ENCODE data around the gene AQP9.

DNA sequence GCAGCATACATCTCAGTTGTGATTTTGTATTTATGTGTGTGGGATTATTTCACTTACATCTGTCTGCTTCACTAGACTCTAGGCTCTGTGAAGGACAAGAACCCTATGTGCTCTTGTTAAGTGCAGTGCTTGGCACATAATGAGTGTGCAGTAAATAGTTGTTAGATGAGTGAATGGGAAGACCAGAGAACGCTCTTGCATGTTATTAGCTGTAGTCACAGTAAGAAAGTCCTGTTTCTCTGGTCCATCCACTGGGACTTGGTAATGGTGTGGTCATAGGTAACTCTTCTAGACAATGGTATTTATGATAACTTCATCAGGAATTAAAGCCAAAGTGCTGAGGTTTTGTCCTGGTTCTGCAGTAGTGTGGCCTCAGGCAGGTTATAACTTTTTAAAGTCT, 1.4 kb upstream of the AQP9 start:
- TF ChIP-seq, protein P1, sequence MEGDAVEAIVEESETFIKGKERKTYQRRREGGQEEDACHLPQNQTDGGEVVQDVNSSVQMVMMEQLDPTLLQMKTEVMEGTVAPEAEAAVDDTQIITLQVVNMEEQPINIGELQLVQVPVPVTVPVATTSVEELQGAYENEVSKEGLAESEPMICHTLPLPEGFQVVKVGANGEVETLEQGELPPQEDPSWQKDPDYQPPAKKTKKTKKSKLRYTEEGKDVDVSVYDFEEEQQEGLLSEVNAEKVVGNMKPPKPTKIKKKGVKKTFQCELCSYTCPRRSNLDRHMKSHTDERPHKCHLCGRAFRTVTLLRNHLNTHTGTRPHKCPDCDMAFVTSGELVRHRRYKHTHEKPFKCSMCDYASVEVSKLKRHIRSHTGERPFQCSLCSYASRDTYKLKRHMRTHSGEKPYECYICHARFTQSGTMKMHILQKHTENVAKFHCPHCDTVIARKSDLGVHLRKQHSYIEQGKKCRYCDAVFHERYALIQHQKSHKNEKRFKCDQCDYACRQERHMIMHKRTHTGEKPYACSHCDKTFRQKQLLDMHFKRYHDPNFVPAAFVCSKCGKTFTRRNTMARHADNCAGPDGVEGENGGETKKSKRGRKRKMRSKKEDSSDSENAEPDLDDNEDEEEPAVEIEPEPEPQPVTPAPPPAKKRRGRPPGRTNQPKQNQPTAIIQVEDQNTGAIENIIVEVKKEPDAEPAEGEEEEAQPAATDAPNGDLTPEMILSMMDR (IDR thresholded peaks at IDR 0.05): no peak
- no peak for TF ChIP-seq POLR2A (IDR thresholded peaks at IDR 0.05)
